ENCODE results near the gene PGM1.

GRCh38 chr1:63674238-63674864, 81.1 kb downstream of the PGM1 start:
- TF ChIP-seq CTCF (conservative IDR thresholded peaks at IDR 0.05) (peak; percentile 82), EZH2 (IDR thresholded peaks at IDR 0.05; ENCODE audit: low read depth) (no peak)
